HEK293 (cell line): ENCODE results near the gene RORB.

Source experiments
- CTCF ChIP-seq: fragments of 450-650 bp; formaldehyde crosslinking; IDR thresholded peaks from 2 replicates; pipeline ENCODE4 v1.5.1; 2016; ENCODE audit warnings: missing biosample characterization, missing genetic modification characterization
- PBX3 ChIP-seq: sonication (generic); formaldehyde crosslinking; IDR thresholded peaks from 2 replicates; pipeline ENCODE4 v1.8.1; 2022; ENCODE audit warnings: mild to moderate bottlenecking, moderate library complexity, missing genetic modification reagents
- TCF7L2 ChIP-seq: IDR thresholded peaks from 2 replicates; pipeline ENCODE4 v1.6.1; 2011; ENCODE audit warnings: low read depth, mild to moderate bottlenecking, inconsistent platforms, low read length, moderate library complexity, borderline replicate concordance
- ZBTB8A ChIP-seq: fragments of 450-650 bp; formaldehyde crosslinking; IDR thresholded peaks from 2 replicates; pipeline ENCODE4 v1.5.1; 2016; ENCODE audit warnings: missing biosample characterization, missing genetic modification characterization
- ZNF24 ChIP-seq: fragments of 450-650 bp; formaldehyde crosslinking; IDR thresholded peaks from 2 replicates; pipeline ENCODE4 v1.5.1; 2016; ENCODE audit warnings: missing biosample characterization, missing genetic modification characterization
- ZNF777 ChIP-seq: fragments of 450-650 bp; formaldehyde crosslinking; IDR thresholded peaks from 2 replicates; pipeline ENCODE4 v1.5.1; 2017; ENCODE audit warnings: missing biosample characterization, missing genetic modification characterization, borderline replicate concordance

GRCh38 chr9:74643303-74643923, 146.3 kb downstream of the RORB start:
- TF ChIP-seq CTCF (tag by site-specific recombination) (no peak), TCF7L2 (no peak), ZNF24 (tag by site-specific recombination) (no peak), PBX3 (CRISPR knock-in tag) (no peak), ZBTB8A (tag by site-specific recombination) (no peak), ZNF777 (tag by site-specific recombination) (no peak)
